ENCODE measurements around the gene PAN3.

Gene PAN3

GRCh38 chr13:28314879-28315278 is 176.5 kb downstream of the PAN3 start:
- DNase-seq, result no peak

GRCh38 chr13:28316129-28316528 is 177.8 kb downstream of the PAN3 start:
- DNase-seq, result peak; percentile 9

- no peak for DNase-seq
Measured at GRCh38 chr13:28316836-28317235, 178.5 kb downstream of the PAN3 start.

- peak; percentile 13 for DNase-seq
Measured at GRCh38 chr13:28318496-28318895, 180.2 kb downstream of the PAN3 start.

- DNase-seq, result no peak
Measured at GRCh38 chr13:28319528-28319927, 181.2 kb downstream of the PAN3 start.

- DNase-seq, result no peak
Measured at GRCh38 chr13:28320209-28320608, 181.9 kb downstream of the PAN3 start.

- DNase-seq, result no peak
Measured at GRCh38 chr13:28320884-28321574, 182.7 kb downstream of the PAN3 start.

- no peak for DNase-seq
Measured at GRCh38 chr13:28321756-28322155, 183.4 kb downstream of the PAN3 start.

GRCh38 chr13:28322256-28322905 is 184.0 kb downstream of the PAN3 start:
- no peak for DNase-seq

- DNase-seq, result peak; percentile 51
Measured at GRCh38 chr13:28324181-28324789, 185.9 kb downstream of the PAN3 start.

- no peak for DNase-seq
Measured at GRCh38 chr13:28325022-28325421, 186.7 kb downstream of the PAN3 start.

- DNase-seq, result no peak
Measured at GRCh38 chr13:28326056-28326455, 187.7 kb downstream of the PAN3 start.

- DNase-seq, result no peak
Measured at GRCh38 chr13:28327373-28328270, 189.3 kb downstream of the PAN3 start.

GRCh38 chr13:28328271-28328607 is 189.9 kb downstream of the PAN3 start:
- no peak for DNase-seq

- no peak for DNase-seq
Measured at GRCh38 chr13:28329395-28330158, 191.2 kb downstream of the PAN3 start.

- DNase-seq, result no peak
Measured at GRCh38 chr13:28333204-28333881, 195.0 kb downstream of the PAN3 start.

- DNase-seq, result no peak
Measured at GRCh38 chr13:28336193-28336657, 197.9 kb downstream of the PAN3 start.

- DNase-seq, result no peak
Measured at GRCh38 chr13:28337166-28338005, 199.0 kb downstream of the PAN3 start.

GRCh38 chr13:28338006-28338574 is 199.7 kb downstream of the PAN3 start:
- DNase-seq, result no peak

- no peak for DNase-seq
Measured at GRCh38 chr13:28338742-28339141, 200.4 kb downstream of the PAN3 start.

- DNase-seq, result no peak
Measured at GRCh38 chr13:28339419-28339818, 201.1 kb downstream of the PAN3 start.
